Measurements from ENCODE around the gene AGTR1.

- TF ChIP-seq CTCF (IDR thresholded peaks at IDR 0.05), result no peak
- TF ChIP-seq POLR2A (IDR thresholded peaks at IDR 0.05), result no peak
These were observed 48.9 kb upstream of the AGTR1 start for GRCh38 chr3:148648685-148649352.

All from prostate gland (tissue), 2 donors.